ENCODE measurements around the gene FALEC.

FALEC gene

GRCh38 chr1:150553392-150554085, 38.0 kb downstream of the FALEC start:
- Histone ChIP-seq H3K4me3 (ENCODE audit: severe bottlenecking) (no peak overlapping the region), H3K27ac (ENCODE audit: poor library complexity, severe bottlenecking) (peak overlapping the region; percentile 70), H3K9me3 (ENCODE audit: severe bottlenecking) (no peaks in the 10 kb centered on the region), H3K4me1 (ENCODE audit: insufficient read depth, poor library complexity, severe bottlenecking) (peaks cover 19% of the 10 kb centered on the region), H3K36me3 (ENCODE audit: low read depth) (peaks cover 8% of the 10 kb centered on the region; the same call in 1 of the 2 replicates), H3K27me3 (ENCODE audit: insufficient read depth, poor library complexity, severe bottlenecking) (no peaks in the 10 kb centered on the region)
- TF ChIP-seq, protein P1, sequence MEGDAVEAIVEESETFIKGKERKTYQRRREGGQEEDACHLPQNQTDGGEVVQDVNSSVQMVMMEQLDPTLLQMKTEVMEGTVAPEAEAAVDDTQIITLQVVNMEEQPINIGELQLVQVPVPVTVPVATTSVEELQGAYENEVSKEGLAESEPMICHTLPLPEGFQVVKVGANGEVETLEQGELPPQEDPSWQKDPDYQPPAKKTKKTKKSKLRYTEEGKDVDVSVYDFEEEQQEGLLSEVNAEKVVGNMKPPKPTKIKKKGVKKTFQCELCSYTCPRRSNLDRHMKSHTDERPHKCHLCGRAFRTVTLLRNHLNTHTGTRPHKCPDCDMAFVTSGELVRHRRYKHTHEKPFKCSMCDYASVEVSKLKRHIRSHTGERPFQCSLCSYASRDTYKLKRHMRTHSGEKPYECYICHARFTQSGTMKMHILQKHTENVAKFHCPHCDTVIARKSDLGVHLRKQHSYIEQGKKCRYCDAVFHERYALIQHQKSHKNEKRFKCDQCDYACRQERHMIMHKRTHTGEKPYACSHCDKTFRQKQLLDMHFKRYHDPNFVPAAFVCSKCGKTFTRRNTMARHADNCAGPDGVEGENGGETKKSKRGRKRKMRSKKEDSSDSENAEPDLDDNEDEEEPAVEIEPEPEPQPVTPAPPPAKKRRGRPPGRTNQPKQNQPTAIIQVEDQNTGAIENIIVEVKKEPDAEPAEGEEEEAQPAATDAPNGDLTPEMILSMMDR (IDR thresholded peaks at IDR 0.05; ENCODE audit: poor library complexity, severe bottlenecking): no peak
- no peak for DNase-seq (ENCODE audit: low spot score)
- no peak for ATAC-seq (ENCODE audit: low read depth)

GRCh38 chr1:150554086-150554452, 38.5 kb downstream of the FALEC start:
- ATAC-seq (ENCODE audit: low read depth) (no peak), DNase-seq (ENCODE audit: low spot score) (no peak)
- Histone ChIP-seq H3K27ac (ENCODE audit: poor library complexity, severe bottlenecking) (no peak overlapping the region), H3K27me3 (ENCODE audit: insufficient read depth, poor library complexity, severe bottlenecking) (no peaks in the 10 kb centered on the region), H3K4me1 (ENCODE audit: insufficient read depth, poor library complexity, severe bottlenecking) (peaks cover 19% of the 10 kb centered on the region), H3K9me3 (ENCODE audit: severe bottlenecking) (no peaks in the 10 kb centered on the region), H3K36me3 (ENCODE audit: low read depth) (peaks cover 8% of the 10 kb centered on the region; the same call in 1 of the 2 replicates), H3K4me3 (ENCODE audit: severe bottlenecking) (no peak overlapping the region)
- TF ChIP-seq, protein P1 (IDR thresholded peaks at IDR 0.05; ENCODE audit: poor library complexity, severe bottlenecking): no peak

GRCh38 chr1:150555198-150555970, 39.8 kb downstream of the FALEC start:
- Histone ChIP-seq H3K36me3 (ENCODE audit: low read depth) (peaks cover 16% of the 10 kb centered on the region), H3K27me3 (ENCODE audit: insufficient read depth, poor library complexity, severe bottlenecking) (no peaks in the 10 kb centered on the region), H3K4me3 (ENCODE audit: severe bottlenecking) (no peak overlapping the region), H3K27ac (ENCODE audit: poor library complexity, severe bottlenecking) (no peak overlapping the region), H3K9me3 (ENCODE audit: severe bottlenecking) (no peaks in the 10 kb centered on the region), H3K4me1 (ENCODE audit: insufficient read depth, poor library complexity, severe bottlenecking) (peaks cover 21% of the 10 kb centered on the region)
- DNase-seq (ENCODE audit: low spot score) (no peak), ATAC-seq (ENCODE audit: low read depth) (no peak)
- TF ChIP-seq, protein P1 (IDR thresholded peaks at IDR 0.05; ENCODE audit: poor library complexity, severe bottlenecking): no peak

- TF ChIP-seq, protein P1 (IDR thresholded peaks at IDR 0.05; ENCODE audit: poor library complexity, severe bottlenecking): no peak
- H3K27ac ChIP-seq (ENCODE audit: poor library complexity, severe bottlenecking): no peak overlapping the region
Measured at GRCh38 chr1:150555971-150556865, 40.7 kb downstream of the FALEC start.

More at GRCh38 chr1:150555971-150556865, 40.7 kb downstream of the FALEC start:
- Histone ChIP-seq H3K9me3 (ENCODE audit: severe bottlenecking) (no peaks in the 10 kb centered on the region), H3K36me3 (ENCODE audit: low read depth) (peaks cover 17% of the 10 kb centered on the region), H3K4me3 (ENCODE audit: severe bottlenecking) (no peak overlapping the region), H3K27me3 (ENCODE audit: insufficient read depth, poor library complexity, severe bottlenecking) (no peaks in the 10 kb centered on the region), H3K4me1 (ENCODE audit: insufficient read depth, poor library complexity, severe bottlenecking) (peaks cover 21% of the 10 kb centered on the region)
- DNase-seq (ENCODE audit: low spot score) (no peak), ATAC-seq (ENCODE audit: low read depth) (no peak)
